ENCODE results near the gene BAHD1.

BAHD1 gene

GRCh38 chr15:40413036-40413435 is 27.7 kb upstream of the BAHD1 start:
- Histone ChIP-seq H2AK5ac (ENCODE audit: low read length) (no peak overlapping the region), H2BK15ac (replicated peaks; ENCODE audit: low read depth) (no peak overlapping the region), H4K5ac (ENCODE audit: low read length) (no peak overlapping the region), H3K4me1 (ENCODE audit: control insufficient read depth, low read depth, low read length) (no peaks in the 10 kb centered on the region), H3K4me2 (ENCODE audit: low read length) (no peak overlapping the region), H3K23ac (ENCODE audit: low read length) (no peak overlapping the region), H3K27me3 (ENCODE audit: insufficient read depth, low read length, poor library complexity) (no peaks in the 10 kb centered on the region), H3K9ac (ENCODE audit: low read length) (no peak overlapping the region), H4K8ac (ENCODE audit: low read depth, low read length) (no peak overlapping the region), H3K27ac (ENCODE audit: low read depth, low read length) (no peak overlapping the region), H2BK5ac (ENCODE audit: low read length) (no peak overlapping the region), H2BK120ac (ENCODE audit: low read depth, low read length) (no peak overlapping the region), H3K36me3 (ENCODE audit: control insufficient read depth, insufficient read depth, low read length) (peaks cover 22% of the 10 kb centered on the region), H3K56ac (ENCODE audit: low read length) (no peak overlapping the region), H3K79me2 (ENCODE audit: control insufficient read depth, insufficient read depth, low read length) (no peaks in the 10 kb centered on the region), H3K79me1 (ENCODE audit: low read length) (peaks cover 4% of the 10 kb centered on the region), H3K18ac (ENCODE audit: low read length) (no peak overlapping the region), H3K4me3 (ENCODE audit: low read length) (no peak overlapping the region), H3K4ac (ENCODE audit: low read depth, low read length) (no peak overlapping the region)
- DNase-seq = no peak
- no CpG with 5 or more reads among the region's 9 CpGs for WGBS (ENCODE audit: extremely low coverage, insufficient coverage, low lambda C conversion rate)

GRCh38 chr15:40414816-40415215 is 25.9 kb upstream of the BAHD1 start:
- H3K18ac ChIP-seq (ENCODE audit: low read length) = no peak overlapping the region
- no peaks in the 10 kb centered on the region for H3K79me1 ChIP-seq (ENCODE audit: low read length)
- no peak overlapping the region for H3K4me3 ChIP-seq (ENCODE audit: low read length)
- no peaks in the 10 kb centered on the region for H3K79me2 ChIP-seq (ENCODE audit: control insufficient read depth, insufficient read depth, low read length)
- H3K4me2 ChIP-seq (ENCODE audit: low read length) = no peak overlapping the region
- H2BK5ac ChIP-seq (ENCODE audit: low read length) = no peak overlapping the region
- no peak overlapping the region for H3K56ac ChIP-seq (ENCODE audit: low read length)
- H2AK5ac ChIP-seq (ENCODE audit: low read length) = no peak overlapping the region
- H4K5ac ChIP-seq (ENCODE audit: low read length) = no peak overlapping the region
- no peak for DNase-seq
- H3K27me3 ChIP-seq (ENCODE audit: insufficient read depth, low read length, poor library complexity) = no peaks in the 10 kb centered on the region
- H3K23ac ChIP-seq (ENCODE audit: low read length) = no peak overlapping the region
- WGBS (ENCODE audit: extremely low coverage, insufficient coverage, low lambda C conversion rate) = no CpG with 5 or more reads among the region's 7 CpGs
- peaks cover 19% of the 10 kb centered on the region for H3K36me3 ChIP-seq (ENCODE audit: control insufficient read depth, insufficient read depth, low read length)
- no peak overlapping the region for H2BK120ac ChIP-seq (ENCODE audit: low read depth, low read length)
- no peak overlapping the region for H4K8ac ChIP-seq (ENCODE audit: low read depth, low read length)
- H3K4me1 ChIP-seq (ENCODE audit: control insufficient read depth, low read depth, low read length) = no peaks in the 10 kb centered on the region
- no peak overlapping the region for H3K27ac ChIP-seq (ENCODE audit: low read depth, low read length)
- no peak overlapping the region for H3K9ac ChIP-seq (ENCODE audit: low read length)
- H2BK15ac ChIP-seq (replicated peaks; ENCODE audit: low read depth) = no peak overlapping the region
- no peak overlapping the region for H3K4ac ChIP-seq (ENCODE audit: low read depth, low read length)

GRCh38 chr15:40415226-40415625 is 25.5 kb upstream of the BAHD1 start:
- no peak overlapping the region for H2BK120ac ChIP-seq (ENCODE audit: low read depth, low read length)
- H4K5ac ChIP-seq (ENCODE audit: low read length) = no peak overlapping the region
- no peak overlapping the region for H3K23ac ChIP-seq (ENCODE audit: low read length)
- no peak overlapping the region for H4K8ac ChIP-seq (ENCODE audit: low read depth, low read length)
- H3K18ac ChIP-seq (ENCODE audit: low read length) = no peak overlapping the region
- H3K79me1 ChIP-seq (ENCODE audit: low read length) = no peaks in the 10 kb centered on the region
- H3K27me3 ChIP-seq (ENCODE audit: insufficient read depth, low read length, poor library complexity) = no peaks in the 10 kb centered on the region
- H3K27ac ChIP-seq (ENCODE audit: low read depth, low read length) = no peak overlapping the region
- H3K4me2 ChIP-seq (ENCODE audit: low read length) = no peak overlapping the region
- H3K4me1 ChIP-seq (ENCODE audit: control insufficient read depth, low read depth, low read length) = no peaks in the 10 kb centered on the region
- no peak overlapping the region for H3K56ac ChIP-seq (ENCODE audit: low read length)
- no peak overlapping the region for H2AK5ac ChIP-seq (ENCODE audit: low read length)
- DNase-seq = no peak
- H2BK5ac ChIP-seq (ENCODE audit: low read length) = no peak overlapping the region
- no peak overlapping the region for H2BK15ac ChIP-seq (replicated peaks; ENCODE audit: low read depth)
- H3K4ac ChIP-seq (ENCODE audit: low read depth, low read length) = no peak overlapping the region
- peaks cover 19% of the 10 kb centered on the region for H3K36me3 ChIP-seq (ENCODE audit: control insufficient read depth, insufficient read depth, low read length)
- WGBS (ENCODE audit: extremely low coverage, insufficient coverage, low lambda C conversion rate) = no CpG with 5 or more reads among the region's 10 CpGs
- H3K79me2 ChIP-seq (ENCODE audit: control insufficient read depth, insufficient read depth, low read length) = no peaks in the 10 kb centered on the region
- no peak overlapping the region for H3K4me3 ChIP-seq (ENCODE audit: low read length)
- no peak overlapping the region for H3K9ac ChIP-seq (ENCODE audit: low read length)

- Histone ChIP-seq H3K79me2 (ENCODE audit: control insufficient read depth, insufficient read depth, low read length) (no peaks in the 10 kb centered on the region), H3K4me2 (ENCODE audit: low read length) (no peak overlapping the region), H3K36me3 (ENCODE audit: control insufficient read depth, insufficient read depth, low read length) (peaks cover 16% of the 10 kb centered on the region), H3K4me1 (ENCODE audit: control insufficient read depth, low read depth, low read length) (no peaks in the 10 kb centered on the region), H3K56ac (ENCODE audit: low read length) (no peak overlapping the region), H4K8ac (ENCODE audit: low read depth, low read length) (no peak overlapping the region), H2BK5ac (ENCODE audit: low read length) (no peak overlapping the region), H3K27ac (ENCODE audit: low read depth, low read length) (no peak overlapping the region), H3K4me3 (ENCODE audit: low read length) (no peak overlapping the region), H2BK120ac (ENCODE audit: low read depth, low read length) (no peak overlapping the region), H3K9ac (ENCODE audit: low read length) (no peak overlapping the region), H3K18ac (ENCODE audit: low read length) (no peak overlapping the region), H3K27me3 (ENCODE audit: insufficient read depth, low read length, poor library complexity) (no peaks in the 10 kb centered on the region), H2BK15ac (replicated peaks; ENCODE audit: low read depth) (no peak overlapping the region), H2AK5ac (ENCODE audit: low read length) (no peak overlapping the region), H3K79me1 (ENCODE audit: low read length) (no peaks in the 10 kb centered on the region), H3K23ac (ENCODE audit: low read length) (no peak overlapping the region), H4K5ac (ENCODE audit: low read length) (no peak overlapping the region), H3K4ac (ENCODE audit: low read depth, low read length) (no peak overlapping the region)
- no CpG with 5 or more reads among the region's 14 CpGs for WGBS (ENCODE audit: extremely low coverage, insufficient coverage, low lambda C conversion rate)
- DNase-seq = no peak
Measured at GRCh38 chr15:40416056-40416455, 24.7 kb upstream of the BAHD1 start.

GRCh38 chr15:40418126-40418525 is 22.6 kb upstream of the BAHD1 start:
- H3K4me2 ChIP-seq (ENCODE audit: low read length) = no peak overlapping the region
- no peak overlapping the region for H3K4me3 ChIP-seq (ENCODE audit: low read length)
- peaks cover 9% of the 10 kb centered on the region for H3K36me3 ChIP-seq (ENCODE audit: control insufficient read depth, insufficient read depth, low read length)
- WGBS (ENCODE audit: extremely low coverage, insufficient coverage, low lambda C conversion rate) = no CpG with 5 or more reads among the region's 10 CpGs
- no peak overlapping the region for H2BK15ac ChIP-seq (replicated peaks; ENCODE audit: low read depth)
- no peak overlapping the region for H3K56ac ChIP-seq (ENCODE audit: low read length)
- H3K4me1 ChIP-seq (ENCODE audit: control insufficient read depth, low read depth, low read length) = no peaks in the 10 kb centered on the region
- no peak overlapping the region for H2BK5ac ChIP-seq (ENCODE audit: low read length)
- no peak overlapping the region for H3K23ac ChIP-seq (ENCODE audit: low read length)
- H3K9ac ChIP-seq (ENCODE audit: low read length) = no peak overlapping the region
- H3K27ac ChIP-seq (ENCODE audit: low read depth, low read length) = no peak overlapping the region
- no peaks in the 10 kb centered on the region for H3K79me1 ChIP-seq (ENCODE audit: low read length)
- H3K79me2 ChIP-seq (ENCODE audit: control insufficient read depth, insufficient read depth, low read length) = no peaks in the 10 kb centered on the region
- no peak overlapping the region for H2BK120ac ChIP-seq (ENCODE audit: low read depth, low read length)
- no peak overlapping the region for H4K8ac ChIP-seq (ENCODE audit: low read depth, low read length)
- no peak for DNase-seq
- no peak overlapping the region for H3K4ac ChIP-seq (ENCODE audit: low read depth, low read length)
- H3K27me3 ChIP-seq (ENCODE audit: insufficient read depth, low read length, poor library complexity) = no peaks in the 10 kb centered on the region
- no peak overlapping the region for H2AK5ac ChIP-seq (ENCODE audit: low read length)
- no peak overlapping the region for H4K5ac ChIP-seq (ENCODE audit: low read length)
- H3K18ac ChIP-seq (ENCODE audit: low read length) = no peak overlapping the region

- H3K27me3 ChIP-seq (ENCODE audit: insufficient read depth, low read length, poor library complexity) = no peaks in the 10 kb centered on the region
- peaks cover 5% of the 10 kb centered on the region for H3K36me3 ChIP-seq (ENCODE audit: control insufficient read depth, insufficient read depth, low read length)
- H3K4me1 ChIP-seq (ENCODE audit: control insufficient read depth, low read depth, low read length) = no peaks in the 10 kb centered on the region
- no peak overlapping the region for H2BK15ac ChIP-seq (replicated peaks; ENCODE audit: low read depth)
- H3K4me2 ChIP-seq (ENCODE audit: low read length) = no peak overlapping the region
- no peak for DNase-seq
- no peaks in the 10 kb centered on the region for H3K79me1 ChIP-seq (ENCODE audit: low read length)
- no peak overlapping the region for H3K4me3 ChIP-seq (ENCODE audit: low read length)
- H3K56ac ChIP-seq (ENCODE audit: low read length) = no peak overlapping the region
- no peak overlapping the region for H3K18ac ChIP-seq (ENCODE audit: low read length)
- no peak overlapping the region for H2BK5ac ChIP-seq (ENCODE audit: low read length)
- H3K27ac ChIP-seq (ENCODE audit: low read depth, low read length) = no peak overlapping the region
- no peak overlapping the region for H3K23ac ChIP-seq (ENCODE audit: low read length)
- H3K4ac ChIP-seq (ENCODE audit: low read depth, low read length) = no peak overlapping the region
- no peak overlapping the region for H3K9ac ChIP-seq (ENCODE audit: low read length)
- no peak overlapping the region for H2BK120ac ChIP-seq (ENCODE audit: low read depth, low read length)
- no peaks in the 10 kb centered on the region for H3K79me2 ChIP-seq (ENCODE audit: control insufficient read depth, insufficient read depth, low read length)
- WGBS (ENCODE audit: extremely low coverage, insufficient coverage, low lambda C conversion rate) = no CpG with 5 or more reads among the region's 11 CpGs
- H2AK5ac ChIP-seq (ENCODE audit: low read length) = no peak overlapping the region
- no peak overlapping the region for H4K5ac ChIP-seq (ENCODE audit: low read length)
- no peak overlapping the region for H4K8ac ChIP-seq (ENCODE audit: low read depth, low read length)
Measured at GRCh38 chr15:40420071-40420713, 20.6 kb upstream of the BAHD1 start.

All from mesendoderm (in vitro differentiated cells).